OCI-LY7 (cell line): Measurements from ENCODE around the gene WWOX. TPM values are rescaled to one million over a fixed set of nuclear protein-coding genes. Genes with fewer than 3 reads are reported as not detected.

Source experiments
- BruUV-seq: library from RNA; stranded (reverse); fragments of 400-500 nt; replicated peaks from 2 replicates; lab custom pipeline; 2021; lab: Mats Ljungman, UMichigan
- CTCF ChIA-PET: fragments of 300-600 bp; sonication (Branson Sonifier 250); formaldehyde crosslinking; loops from one replicate; lab custom pipeline; 2022; ENCODE audit warnings: antibody characterized with exemption; ENCODE audit not compliant: unreplicated experiment; lab: Charles Lee
- POLR2A ChIA-PET: fragments of 300-600 bp; sonication (Branson Sonifier 250); formaldehyde crosslinking; loops from one replicate; lab custom pipeline; 2022; ENCODE audit warnings: antibody characterized with exemption; lab: Charles Lee
- DNase-seq: peaks from one replicate; pipeline ENCODE4 v3.0.0-alpha.2; 2015; ENCODE audit warnings: low spot score
- H2AFZ ChIP-seq: fragments of 200-600 bp; sonication (generic), shearing (Covaris generic); 2 replicates; pipeline ENCODE4 v1.6.1; 2014; ENCODE audit warnings: mild to moderate bottlenecking, antibody characterized with exemption, low read length, moderate library complexity
- H3K27ac ChIP-seq: fragments of 200-600 bp; sonication (generic); 2 replicates; pipeline ENCODE4 v1.5.1; 2014; ENCODE audit warnings: mixed run types, low read depth, mild to moderate bottlenecking, moderate library complexity, low read length, inconsistent platforms; ENCODE audit not compliant: poor library complexity, severe bottlenecking
- H3K36me3 ChIP-seq: fragments of 200-600 bp; sonication (generic); 2 replicates; pipeline ENCODE4 v1.6.1; 2014; ENCODE audit warnings: mild to moderate bottlenecking, antibody characterized with exemption, low read length, moderate library complexity, mixed read lengths; ENCODE audit not compliant: insufficient read depth
- H3K4me1 ChIP-seq: fragments of 200-600 bp; sonication (generic); 2 replicates; pipeline ENCODE4 v1.5.1; 2014; ENCODE audit warnings: mild to moderate bottlenecking, low read length; ENCODE audit not compliant: insufficient read depth, poor library complexity, severe bottlenecking
- H3K4me2 ChIP-seq: fragments of 200-600 bp; sonication (generic); 2 replicates; pipeline ENCODE4 v1.6.1; 2014; ENCODE audit warnings: mild to moderate bottlenecking, low read length
- H3K4me3 ChIP-seq: fragments of 200-600 bp; sonication (generic); 2 replicates; pipeline ENCODE4 v1.5.1; 2014; ENCODE audit warnings: mild to moderate bottlenecking, low read depth, low read length; ENCODE audit not compliant: poor library complexity, severe bottlenecking
- H3K79me2 ChIP-seq: fragments of 200-600 bp; sonication (generic); 2 replicates; pipeline ENCODE4 v1.6.1; 2016; ENCODE audit warnings: low read depth, mild to moderate bottlenecking, low read length, moderate library complexity, mixed read lengths; ENCODE audit not compliant: insufficient read depth
- H3K9me2 ChIP-seq: fragments of 200-600 bp; sonication (generic); 2 replicates; pipeline ENCODE4 v1.6.1; 2016; ENCODE audit warnings: mild to moderate bottlenecking, low read length, mixed read lengths; ENCODE audit not compliant: insufficient read depth
- H3K9me3 ChIP-seq: fragments of 200-600 bp; sonication (generic); 2 replicates; pipeline ENCODE4 v1.6.1; 2014; ENCODE audit warnings: mild to moderate bottlenecking, mixed run types, low read length, mixed read lengths
- H4K20me1 ChIP-seq: fragments of 200-600 bp; sonication (generic); 2 replicates; pipeline ENCODE4 v1.6.1; 2014; ENCODE audit warnings: mild to moderate bottlenecking, antibody characterized with exemption, low read length, moderate library complexity, mixed read lengths; ENCODE audit not compliant: insufficient read depth
- EZH2phosphoT487 ChIP-seq: fragments of 200-600 bp; sonication (generic); IDR thresholded peaks from 2 replicates; pipeline ENCODE4 v1.6.1; 2018; ENCODE audit warnings: low read depth, borderline replicate concordance, mild to moderate bottlenecking, mixed run types, antibody characterized with exemption, low read length, moderate library complexity, mixed read lengths
- intact Hi-C: fragments of 100-400 bp; cut with micrococcal nuclease; formaldehyde crosslinking; loops from one replicate; pipeline ENCODE4 v1.10.0; 2022; ENCODE audit not compliant: unreplicated experiment
- total RNA-seq, 2 experiments: library from RNA; depleted of rRNA in 1 of 2; stranded (reverse); fragments of >200 nt in 1 of 2; shearing (Covaris generic) in 1 of 2; gene quantifications; 2 replicates each; pipeline ENCODE4 v1.2.3, GENCODE V29; 2014 to 2022
- TF ChIP-seq, protein P1 (sequence below): fragments of 200-600 bp; sonication (generic); conservative IDR thresholded peaks from 2 replicates; pipeline ENCODE4 v1.5.1; 2014; ENCODE audit warnings: mild to moderate bottlenecking, antibody characterized with exemption, low read length, moderate library complexity, mixed read lengths

WWOX gene
- total RNA-seq, 2 experiments from 2014 or later = 40.2 to 47.6 TPM

DNA sequence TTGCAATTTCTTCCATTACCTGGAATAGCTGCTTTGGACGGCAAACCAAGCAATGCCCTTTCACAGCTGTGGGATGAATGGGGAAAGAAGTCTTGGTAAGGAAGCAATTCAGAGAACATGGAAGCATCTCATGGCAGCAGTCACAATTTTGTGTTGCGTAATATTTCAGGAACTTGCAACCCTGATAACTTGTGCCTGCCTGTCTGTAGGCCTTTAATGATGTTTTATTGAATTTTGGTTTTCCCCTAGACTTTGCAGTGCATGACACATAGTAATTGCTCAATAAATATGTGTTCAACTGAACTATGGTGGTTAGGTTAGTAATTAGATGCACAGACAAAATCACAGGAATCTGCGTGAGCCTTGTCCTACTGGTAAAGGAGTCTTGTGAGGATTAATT, 439.5 kb downstream of the WWOX start:
- H3K27ac ChIP-seq = no peak overlapping the region
- H4K20me1 ChIP-seq = no peaks in the 10 kb centered on the region
- no peaks in the 10 kb centered on the region for H3K36me3 ChIP-seq
- POLR2A ChIA-PET = no interaction called here
- TF ChIP-seq EZH2phosphoT487 = no peak
- TF ChIP-seq, protein P1, sequence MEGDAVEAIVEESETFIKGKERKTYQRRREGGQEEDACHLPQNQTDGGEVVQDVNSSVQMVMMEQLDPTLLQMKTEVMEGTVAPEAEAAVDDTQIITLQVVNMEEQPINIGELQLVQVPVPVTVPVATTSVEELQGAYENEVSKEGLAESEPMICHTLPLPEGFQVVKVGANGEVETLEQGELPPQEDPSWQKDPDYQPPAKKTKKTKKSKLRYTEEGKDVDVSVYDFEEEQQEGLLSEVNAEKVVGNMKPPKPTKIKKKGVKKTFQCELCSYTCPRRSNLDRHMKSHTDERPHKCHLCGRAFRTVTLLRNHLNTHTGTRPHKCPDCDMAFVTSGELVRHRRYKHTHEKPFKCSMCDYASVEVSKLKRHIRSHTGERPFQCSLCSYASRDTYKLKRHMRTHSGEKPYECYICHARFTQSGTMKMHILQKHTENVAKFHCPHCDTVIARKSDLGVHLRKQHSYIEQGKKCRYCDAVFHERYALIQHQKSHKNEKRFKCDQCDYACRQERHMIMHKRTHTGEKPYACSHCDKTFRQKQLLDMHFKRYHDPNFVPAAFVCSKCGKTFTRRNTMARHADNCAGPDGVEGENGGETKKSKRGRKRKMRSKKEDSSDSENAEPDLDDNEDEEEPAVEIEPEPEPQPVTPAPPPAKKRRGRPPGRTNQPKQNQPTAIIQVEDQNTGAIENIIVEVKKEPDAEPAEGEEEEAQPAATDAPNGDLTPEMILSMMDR = no peak
- intact Hi-C loops = no loop called here
- DNase-seq = no peak
- H2AFZ ChIP-seq = no peak overlapping the region
- no peaks in the 10 kb centered on the region for H3K9me2 ChIP-seq
- CTCF ChIA-PET = no interaction called here
- no TSS peak for BruUV-seq
- H3K79me2 ChIP-seq = no peaks in the 10 kb centered on the region
- H3K4me3 ChIP-seq = no peak overlapping the region
- no peaks in the 10 kb centered on the region for H3K4me1 ChIP-seq
- H3K9me3 ChIP-seq = no peaks in the 10 kb centered on the region
- no peak overlapping the region for H3K4me2 ChIP-seq

GRCh38 chr16:78542419-78542818, 443.0 kb downstream of the WWOX start:
- Histone ChIP-seq H3K79me2 (no peaks in the 10 kb centered on the region), H3K9me3 (no peaks in the 10 kb centered on the region), H3K4me1 (no peaks in the 10 kb centered on the region), H2AFZ (no peak overlapping the region), H3K4me2 (no peak overlapping the region), H3K4me3 (no peak overlapping the region), H4K20me1 (no peaks in the 10 kb centered on the region), H3K36me3 (no peaks in the 10 kb centered on the region), H3K27ac (no peak overlapping the region), H3K9me2 (no peaks in the 10 kb centered on the region)
- no TSS peak for BruUV-seq
- DNase-seq = no peak
- ChIA-PET CTCF (no interaction called here), POLR2A (no interaction called here)
- intact Hi-C loops = no loop called here
- TF ChIP-seq, protein P1 = no peak
- no peak for TF ChIP-seq EZH2phosphoT487

- intact Hi-C loops = no loop called here
- no peak overlapping the region for H2AFZ ChIP-seq
- H3K9me3 ChIP-seq = no peaks in the 10 kb centered on the region
- BruUV-seq = no TSS peak
- H3K4me2 ChIP-seq = no peak overlapping the region
- no peaks in the 10 kb centered on the region for H3K4me1 ChIP-seq
- ChIA-PET CTCF (no interaction called here), POLR2A (no interaction called here)
- no peaks in the 10 kb centered on the region for H4K20me1 ChIP-seq
- no peaks in the 10 kb centered on the region for H3K36me3 ChIP-seq
- no peak for TF ChIP-seq EZH2phosphoT487
- TF ChIP-seq, protein P1 = no peak
- H3K27ac ChIP-seq = no peak overlapping the region
- H3K79me2 ChIP-seq = no peaks in the 10 kb centered on the region
- no peaks in the 10 kb centered on the region for H3K9me2 ChIP-seq
- no peak overlapping the region for H3K4me3 ChIP-seq
- no peak for DNase-seq
Observed at GRCh38 chr16:78543023-78543422, 443.6 kb downstream of the WWOX start.
